H1 (cell line): ENCODE measurements around the gene KCTD4. TPM values are rescaled to one million over a fixed set of nuclear protein-coding genes. Genes with fewer than 3 reads are reported as not detected.

ENCODE experiments used
- CTCF ChIA-PET: fragments of 300-600 bp; sonication (Branson Sonifier 250); formaldehyde crosslinking; loops from one replicate; lab custom pipeline; 2021; ENCODE audit not compliant: partially characterized antibody; lab: Charles Lee
- POLR2A ChIA-PET: fragments of 300-600 bp; sonication (Branson Sonifier 250); formaldehyde crosslinking; loops from one replicate; lab custom pipeline; 2021; ENCODE audit warnings: inconsistent platforms; ENCODE audit not compliant: partially characterized antibody; lab: Charles Lee
- DNase-seq, 2 experiments: peaks; one replicate each; pipeline versions ENCODE4 v3.0.0 to v3.0.0-alpha.2; 2010 to 2022; ENCODE audit warnings: low spot score in 2 of 2, low read depth in 1 of 2, mixed read lengths in 1 of 2
- FAIRE-seq: peaks from 2 replicates; lab custom pipeline; 2011; peaks lifted over from hg19 to GRCh38; lab: Jason Lieb, UNC
- H2AFZ ChIP-seq: 2 replicates; pipeline ENCODE4 v1.8.1; 2012; ENCODE audit warnings: low read length, inconsistent platforms
- H2AK5ac ChIP-seq: 2 replicates; pipeline ENCODE4 v1.6.1; 2013; ENCODE audit warnings: low read depth, low read length
- H2BK120ac ChIP-seq: replicated peaks from 2 replicates; pipeline ENCODE3; 2013; ENCODE audit warnings: low read depth, low read length, inconsistent platforms
- H2BK12ac ChIP-seq: 2 replicates; pipeline ENCODE4 v1.6.1; 2013; ENCODE audit warnings: low read depth, low read length
- H2BK15ac ChIP-seq: 2 replicates; pipeline ENCODE4 v1.6.1; 2013; ENCODE audit warnings: low read length
- H2BK20ac ChIP-seq: 2 replicates; pipeline ENCODE4 v1.6.1; 2013; ENCODE audit warnings: low read length
- H2BK5ac ChIP-seq: 2 replicates; pipeline ENCODE4 v1.6.1; 2013; ENCODE audit warnings: low read depth, low read length
- H3K14ac ChIP-seq: 2 replicates; pipeline ENCODE4 v1.6.1; 2013; ENCODE audit warnings: inconsistent platforms; ENCODE audit not compliant: insufficient read length
- H3K18ac ChIP-seq: 2 replicates; pipeline ENCODE4 v1.6.1; 2013; ENCODE audit warnings: low read length; ENCODE audit errors: extremely low read depth
- H3K23ac ChIP-seq: 2 replicates; pipeline ENCODE4 v1.6.1; 2013; ENCODE audit warnings: inconsistent platforms; ENCODE audit not compliant: insufficient read length
- H3K23me2 ChIP-seq: 2 replicates; pipeline ENCODE4 v1.6.1; 2013; ENCODE audit warnings: low read depth, low read length
- H3K27ac ChIP-seq: 2 replicates; pipeline ENCODE4 v1.6.1; 2011; ENCODE audit warnings: low read depth, low read length, inconsistent platforms
- H3K27me3 ChIP-seq, 4 experiments: replicated peaks in 1 of 4; 1 replicate in 1 of 4; 2 replicates in 3 of 4; pipeline versions ENCODE4 v1.6.1 to v1.8.1; 2011 to 2013; ENCODE audit warnings: low read length in 3 of 4, mild to moderate bottlenecking in 3 of 4, inconsistent platforms in 2 of 4, mixed read lengths in 2 of 4, moderate library complexity in 1 of 4; ENCODE audit not compliant: control insufficient read depth in 3 of 4, insufficient read depth in 3 of 4; ENCODE audit errors: extremely low read depth in 1 of 4
- H3K36me3 ChIP-seq, 4 experiments: 2 replicates each; pipeline versions ENCODE4 v1.6.1 to v1.8.1; 2011 to 2013; ENCODE audit warnings: mild to moderate bottlenecking in 4 of 4, low read length in 3 of 4, moderate library complexity in 2 of 4, control low read depth in 1 of 4, inconsistent platforms in 1 of 4; ENCODE audit not compliant: insufficient read depth in 4 of 4, control insufficient read depth in 2 of 4
- H3K4ac ChIP-seq: replicated peaks from 2 replicates; pipeline ENCODE3; 2013; ENCODE audit warnings: low read length, low read depth, mixed read lengths, inconsistent platforms; ENCODE audit not compliant: insufficient read length
- H3K4me1 ChIP-seq, 4 experiments: replicated peaks in 1 of 4; 1 replicate in 1 of 4; 2 replicates in 3 of 4; pipeline versions ENCODE4 v1.6.1 to v1.8.1; 2011 to 2013; ENCODE audit warnings: low read length in 3 of 4, inconsistent platforms in 2 of 4, mixed read lengths in 1 of 4; ENCODE audit not compliant: insufficient read depth in 4 of 4, control insufficient read depth in 3 of 4
- H3K4me2 ChIP-seq, 2 experiments: 2 replicates each; pipeline versions ENCODE4 v1.6.1 to v1.8.1; 2011 to 2013; ENCODE audit warnings: low read depth in 2 of 2, low read length in 2 of 2, control low read depth in 1 of 2, inconsistent platforms in 1 of 2, mild to moderate bottlenecking in 1 of 2; ENCODE audit not compliant: insufficient read depth in 1 of 2
- H3K4me3 ChIP-seq, 4 experiments: fragments of 200-600, 300-600 bp in 1 of 4; sonication (generic), shearing (Covaris generic), sonication (Bioruptor Twin) in 1 of 4; 2 replicates each; pipeline versions ENCODE4 v1.5.1 to v1.8.1; 2011 to 2016; ENCODE audit warnings: low read length in 4 of 4, low read depth in 3 of 4, control low read depth in 2 of 4, inconsistent platforms in 2 of 4, mild to moderate bottlenecking in 2 of 4, mixed read lengths in 1 of 4, moderate library complexity in 1 of 4; ENCODE audit not compliant: insufficient read depth in 2 of 4; ENCODE audit errors: extremely low read depth in 1 of 4
- H3K56ac ChIP-seq: replicated peaks from 2 replicates; pipeline ENCODE3; 2013; ENCODE audit warnings: low read depth, mild to moderate bottlenecking, mixed read lengths, low read length, inconsistent platforms; ENCODE audit not compliant: insufficient read length
- H3K79me1 ChIP-seq: 2 replicates; pipeline ENCODE4 v1.6.1; 2013; ENCODE audit warnings: low read depth, low read length, control low read depth
- H3K79me2 ChIP-seq, 2 experiments: 2 replicates each; pipeline versions ENCODE4 v1.6.1 to v1.8.1; 2012 to 2013; ENCODE audit warnings: low read length in 2 of 2, mild to moderate bottlenecking in 2 of 2, inconsistent platforms in 1 of 2; ENCODE audit not compliant: insufficient read depth in 2 of 2, control insufficient read depth in 1 of 2
- H3K9ac ChIP-seq, 4 experiments: replicated peaks in 1 of 4; 1 replicate in 1 of 4; 2 replicates in 3 of 4; pipeline versions ENCODE4 v1.6.1 to v1.8.1; 2011 to 2013; ENCODE audit warnings: low read depth in 3 of 4, low read length in 3 of 4, control low read depth in 2 of 4, mild to moderate bottlenecking in 2 of 4, moderate library complexity in 2 of 4, inconsistent platforms in 1 of 4; ENCODE audit errors: extremely low read depth in 1 of 4
- H3K9me3 ChIP-seq, 2 experiments: 2 replicates each; pipeline versions ENCODE4 v1.6.1 to v1.8.1; 2012 to 2013; ENCODE audit warnings: mild to moderate bottlenecking in 2 of 2, moderate library complexity in 2 of 2, control low read depth in 1 of 2, inconsistent platforms in 1 of 2, low read depth in 1 of 2, low read length in 1 of 2, mixed read lengths in 1 of 2; ENCODE audit not compliant: insufficient read depth in 2 of 2
- H4K20me1 ChIP-seq, 2 experiments: replicated peaks in 1 of 2; 2 replicates each; pipeline versions ENCODE3 to v1.8.1; 2011 to 2013; ENCODE audit warnings: inconsistent platforms in 2 of 2, low read length in 2 of 2, mild to moderate bottlenecking in 1 of 2; ENCODE audit not compliant: insufficient read depth in 2 of 2, control insufficient read depth in 1 of 2
- H4K5ac ChIP-seq: 2 replicates; pipeline ENCODE4 v1.6.1; 2013; ENCODE audit warnings: low read length, low read depth, mixed read lengths, inconsistent platforms; ENCODE audit not compliant: insufficient read length
- H4K8ac ChIP-seq: 2 replicates; pipeline ENCODE4 v1.8.0; 2013; ENCODE audit warnings: mild to moderate bottlenecking, moderate library complexity, low read length, inconsistent platforms; ENCODE audit not compliant: insufficient read depth; ENCODE audit errors: extremely low read depth
- H4K91ac ChIP-seq: replicated peaks from 2 replicates; pipeline ENCODE3; 2013; ENCODE audit warnings: low read length, mixed read lengths, inconsistent platforms; ENCODE audit not compliant: insufficient read length
- CBX5 ChIP-seq: fragments of 300-800, 300-1000 bp; sonication (generic); IDR thresholded peaks from 2 replicates; pipeline ENCODE4 v1.7.1; 2016; ENCODE audit warnings: antibody characterized with exemption, low read length, low read depth
- CREB1 ChIP-seq: IDR thresholded peaks from 2 replicates; pipeline ENCODE4 v1.6.1; 2012; ENCODE audit warnings: inconsistent platforms
- EP300 ChIP-seq, 2 experiments: IDR thresholded peaks; 1 replicate in 1 of 2; 2 replicates in 1 of 2; pipeline ENCODE4 v1.6.1; 2011 to 2012; ENCODE audit warnings: low read depth in 2 of 2, low read length in 2 of 2, mild to moderate bottlenecking in 2 of 2, borderline replicate concordance in 1 of 2, inconsistent platforms in 1 of 2, moderate library complexity in 1 of 2
- JUN ChIP-seq: IDR thresholded peaks from 2 replicates; pipeline ENCODE4 v1.6.1; 2011; ENCODE audit warnings: low read depth, mild to moderate bottlenecking, improper control_type of control experiment, low read length
- MAFK ChIP-seq: IDR thresholded peaks from 2 replicates; pipeline ENCODE4 v1.6.1; 2012; ENCODE audit warnings: low read depth, mild to moderate bottlenecking, improper control_type of control experiment, low read length
- MAX ChIP-seq: IDR thresholded peaks from 2 replicates; pipeline ENCODE4 v1.6.1; 2012; ENCODE audit warnings: inconsistent platforms
- POLR2A ChIP-seq, 2 experiments: IDR thresholded peaks; 1 replicate in 1 of 2; 2 replicates in 1 of 2; pipeline ENCODE4 v1.6.1; 2011; ENCODE audit warnings: low read depth in 2 of 2, low read length in 2 of 2, mild to moderate bottlenecking in 2 of 2; ENCODE audit errors: control extremely low read depth in 1 of 2
- POLR2AphosphoS5 ChIP-seq: IDR thresholded peaks from 2 replicates; pipeline ENCODE4 v1.6.1; 2011; ENCODE audit warnings: low read depth, low read length
- RAD21 ChIP-seq, 2 experiments: IDR thresholded peaks in 1 of 2; conservative IDR thresholded peaks in 1 of 2; 2 replicates each; pipeline ENCODE4 v1.6.1; 2011; ENCODE audit warnings: low read depth in 2 of 2, low read length in 2 of 2, improper control_type of control experiment in 1 of 2, inconsistent platforms in 1 of 2, mild to moderate bottlenecking in 1 of 2, moderate library complexity in 1 of 2
- SIX5 ChIP-seq: IDR thresholded peaks from 2 replicates; pipeline ENCODE4 v1.6.1; 2011; ENCODE audit warnings: mild to moderate bottlenecking, low read depth, low read length
- TBP ChIP-seq: IDR thresholded peaks from 2 replicates; pipeline ENCODE4 v1.6.1; 2011; ENCODE audit warnings: low read depth, low read length, improper control_type of control experiment
- USF2 ChIP-seq: IDR thresholded peaks from 2 replicates; pipeline ENCODE4 v1.6.1; 2011; ENCODE audit warnings: low read length, improper control_type of control experiment
- WGBS, 2 experiments: shearing (Covaris generic) in 1 of 2; methylation state at CpG; one replicate each; pipeline versions ENCODE4 v1.1.6 to v1.1.7; 2013 to 2015; ENCODE audit warnings: low lambda C conversion rate in 2 of 2, mixed read lengths in 2 of 2, inconsistent platforms in 1 of 2, low coverage in 1 of 2, missing lambda C conversion rate in 1 of 2; ENCODE audit not compliant: insufficient replicate concordance in 2 of 2, insufficient coverage in 1 of 2, insufficient read length in 1 of 2; ENCODE audit errors: extremely low coverage in 1 of 2, missing lambda C conversion rate in 1 of 2; 5-methylcytosine and 5-hydroxymethylcytosine counted together
- polyA plus RNA-seq, 7 experiments: library from polyadenylated mRNA; depleted of rRNA in 3 of 7; stranded (reverse) in 5 of 7; unstranded in 2 of 7; fragments of >200 nt in 5 of 7; fragments of 200-250 nt in 2 of 7; gene quantifications; 1 replicate in 5 of 7; 2 replicates in 1 of 7; 4 replicates in 1 of 7; pipeline versions ENCODE4 v1.2.1 to v1.2.3, GENCODE V29; 2011 to 2013; ENCODE audit warnings: missing spikeins in 2 of 7, mixed read lengths in 2 of 7
- total RNA-seq: library from RNA; stranded (reverse); fragmentation: NEBNext Ultra II Directional; extraction: Animal tissue kit (Norgen Biotek cat#: 25700); gene quantifications from 2 replicates; pipeline ENCODE4 v1.2.1, GENCODE V29; 2021

KCTD4 gene
- total and polyA plus RNA-seq, 2 of the 8 experiments (the other 6 are each of a cell fraction or from before 2014, with no cell fraction given), result not detected

- no peak overlapping the region for H4K91ac ChIP-seq
- no peak overlapping the region for H3K18ac ChIP-seq
- ChIA-PET POLR2A (interaction anchor here (0.7 kb wide), 1 partner anchor 175 kb away, joined by 3 read pairs; no protein-coding TSS in a partner anchor), CTCF (interaction anchor here (1.1 to 2.0 kb wide), 4 partner anchors 8 to 53 kb away, joined by 3 to 5 read pairs (median 4); no protein-coding TSS in a partner anchor)
- no peak overlapping the region for H3K9ac ChIP-seq
- H3K79me2 ChIP-seq, result no peaks in the 10 kb centered on the region
- H3K23ac ChIP-seq, result no peak overlapping the region
- peaks cover 0 to 2% of the 10 kb centered on the region in 2 experiments for H4K20me1 ChIP-seq
- H2AFZ ChIP-seq, result no peak overlapping the region
- no peak overlapping the region for H3K14ac ChIP-seq
- H2BK120ac ChIP-seq, result no peak overlapping the region
- WGBS, 2 experiments, result 94% methylated on average over 4 of the region's 4 CpGs; no CpG with 5 or more reads in 1 of the 2 experiments
- no peak overlapping the region for H2AK5ac ChIP-seq
- H4K8ac ChIP-seq, result no peak overlapping the region
- no peak for DNase-seq
- no peak overlapping the region for H2BK20ac ChIP-seq
- no peaks in the 10 kb centered on the region for H3K4me1 ChIP-seq
- H3K27me3 ChIP-seq, result no peaks in the 10 kb centered on the region
- no peak overlapping the region for H3K56ac ChIP-seq
- no peaks in the 10 kb centered on the region for H3K23me2 ChIP-seq
- H2BK12ac ChIP-seq, result no peak overlapping the region
- FAIRE-seq, result no peak
- H3K79me1 ChIP-seq, result no peaks in the 10 kb centered on the region; the same call in 1 of the 2 replicates
- H3K4ac ChIP-seq, result no peak overlapping the region
- H3K9me3 ChIP-seq, result no peaks in the 10 kb centered on the region
- no peak overlapping the region for H2BK15ac ChIP-seq
- H2BK5ac ChIP-seq, result no peak overlapping the region
- no peak overlapping the region for H3K4me2 ChIP-seq
- TF ChIP-seq USF2, result no peak
- no peak for TF ChIP-seq MAX
- TF ChIP-seq JUN, result no peak
- TF ChIP-seq CREB1, result no peak
- no peak for TF ChIP-seq POLR2AphosphoS5
- TF ChIP-seq EP300 (IDR thresholded peaks at IDR 0.05; ENCODE audit: borderline replicate concordance in 1 of 2, low read depth in 2 of 2, low read length in 2 of 2), result no peak
- TF ChIP-seq MAFK, result no peak
- TF ChIP-seq RAD21 (IDR thresholded peaks at IDR 0.05 in 1 of 2, conservative IDR thresholded peaks at IDR 0.05 in 1 of 2; ENCODE audit: low read depth in 2 of 2, low read length in 2 of 2), result no peak
- TF ChIP-seq POLR2A (IDR thresholded peaks at IDR 0.05; ENCODE audit: control extremely low read depth in 1 of 2, low read depth in 2 of 2, low read length in 2 of 2), result no peak
- no peak for TF ChIP-seq CBX5
- no peak for TF ChIP-seq TBP
- no peak for TF ChIP-seq SIX5
- no peak overlapping the region for H3K4me3 ChIP-seq
- H3K27ac ChIP-seq, result no peak overlapping the region
- H4K5ac ChIP-seq, result no peak overlapping the region
- H3K36me3 ChIP-seq, result no peaks in the 10 kb centered on the region
Measured at GRCh38 chr13:45229172-45229571, 28.3 kb upstream of the KCTD4 start.
